Esophagus muscularis mucosa (tissue), 4 donors: ENCODE data around the gene LANCL2. TPM values are rescaled to one million over a fixed set of nuclear protein-coding genes. Genes with fewer than 3 reads are reported as not detected.

Experiments
- DNase-seq: peaks from one replicate; pipeline ENCODE4 v3.0.0-alpha.2; 2017; ENCODE audit errors: extremely low spot score
- H3K27ac ChIP-seq, 4 donors: fragments of 200-600 bp; sonication (generic); replicated peaks in 1 of 4; 1 replicate in 3 of 4; 2 replicates in 1 of 4; pipeline ENCODE4 v1.5.1; 2016 to 2019; ENCODE audit warnings: mild to moderate bottlenecking in 1 of 4
- H3K27me3 ChIP-seq, 4 donors: fragments of 200-600 bp; sonication (generic); one replicate each; pipeline versions ENCODE4 v1.5.1 to v1.6.0; 2016 to 2019
- H3K36me3 ChIP-seq, 4 donors: fragments of 200-600 bp; sonication (generic); one replicate each; pipeline ENCODE4 v1.5.1; 2016 to 2019
- H3K4me1 ChIP-seq, 4 donors: fragments of 200-600 bp; sonication (generic); one replicate each; pipeline ENCODE4 v1.5.1; 2016 to 2019
- H3K4me3 ChIP-seq, 4 donors: fragments of 200-600 bp; sonication (generic); 1 replicate in 2 of 4; 2 replicates in 2 of 4; pipeline ENCODE4 v1.5.1; 2016 to 2019; ENCODE audit warnings: mild to moderate bottlenecking in 4 of 4, moderate library complexity in 1 of 4
- H3K9me3 ChIP-seq, 4 donors: fragments of 200-600 bp; sonication (generic); 1 replicate in 3 of 4; 2 replicates in 1 of 4; pipeline ENCODE4 v1.5.1; 2016 to 2019
- CTCF ChIP-seq, 3 experiments: fragments of 200-600 bp in 2 of 3; fragments of 450-650 bp in 1 of 3; sonication (generic) in 2 of 3; IDR thresholded peaks; one replicate each; pipeline ENCODE4 v1.5.1; 2017 to 2019; ENCODE audit warnings: antibody characterized with exemption in 3 of 3, mild to moderate bottlenecking in 2 of 3, moderate library complexity in 1 of 3
- EP300 ChIP-seq: sonication (generic); formaldehyde crosslinking; IDR thresholded peaks from one replicate; pipeline ENCODE4 v1.6.1; 2017; ENCODE audit warnings: antibody characterized with exemption
- POLR2A ChIP-seq: fragments of 450-650 bp; IDR thresholded peaks from one replicate; pipeline ENCODE4 v1.6.1; 2017; ENCODE audit warnings: antibody characterized with exemption, moderate library complexity, mild to moderate bottlenecking, low read depth
- POLR2AphosphoS5 ChIP-seq, 2 donors: sonication (generic); formaldehyde crosslinking; IDR thresholded peaks; one replicate each; pipeline ENCODE4 v1.6.1; 2017; ENCODE audit warnings: antibody characterized with exemption in 2 of 2
- WGBS: methylation state at CpG from one replicate; pipeline ENCODE4 v1.1.5; 2018; 5-methylcytosine and 5-hydroxymethylcytosine counted together
- intact Hi-C: fragments of 100-400 bp; cut with DNase I; formaldehyde crosslinking; loops from one replicate; pipeline ENCODE4 v1.15.1; 2023
- total RNA-seq, 4 donors: library from RNA; depleted of rRNA; stranded (reverse); fragments of >200 nt; gene quantifications; one replicate each; pipeline versions ENCODE4 v1.1.0 to v1.2.1, GENCODE V29; 2016

The LANCL2 gene
- total RNA-seq, 4 donors from 2014 or later: 10.0 to 11.8 (median 10.7) TPM

GRCh38 chr7:55436457-55436856, 71.3 kb downstream of the LANCL2 start:
- DNase-seq: no peak
- intact Hi-C loops: no loop called here
- WGBS: 92% methylated on average over 10 of the region's 10 CpGs
- Histone ChIP-seq H3K36me3 (peaks cover 3 to 12% (median 4%) of the 10 kb centered on the region in 4 donors), H3K4me3 (no peak overlapping the region), H3K9me3 (no peaks in the 10 kb centered on the region), H3K27me3 (no peaks in the 10 kb centered on the region), H3K27ac (no peak overlapping the region), H3K4me1 (peaks cover 0 to 7% (median 2%) of the 10 kb centered on the region in 4 donors)
- no peak for TF ChIP-seq CTCF (IDR thresholded peaks at IDR 0.05)

GRCh38 chr7:55437375-55437774, 72.2 kb downstream of the LANCL2 start:
- WGBS: 100% methylated on average over 1 of the region's 1 CpG
- Histone ChIP-seq H3K4me1 (peaks cover 0 to 7% (median 2%) of the 10 kb centered on the region in 4 donors), H3K4me3 (no peak overlapping the region), H3K36me3 (peaks cover 0 to 6% (median 2%) of the 10 kb centered on the region in 4 donors), H3K27ac (no peak overlapping the region), H3K9me3 (no peaks in the 10 kb centered on the region), H3K27me3 (no peaks in the 10 kb centered on the region)
- TF ChIP-seq POLR2A (no peak), EP300 (no peak), CTCF (IDR thresholded peaks at IDR 0.05) (no peak), POLR2AphosphoS5 (IDR thresholded peaks at IDR 0.05) (no peak)
- DNase-seq: no peak
- intact Hi-C loops: no loop called here

GRCh38 chr7:55438085-55438756, 73.1 kb downstream of the LANCL2 start:
- no peak overlapping the region for H3K4me3 ChIP-seq
- 92% methylated on average over 13 of the region's 13 CpGs for WGBS
- no peaks in the 10 kb centered on the region for H3K36me3 ChIP-seq
- TF ChIP-seq POLR2A (no peak), CTCF (IDR thresholded peaks at IDR 0.05) (no peak), POLR2AphosphoS5 (IDR thresholded peaks at IDR 0.05) (no peak), EP300 (no peak)
- no peak overlapping the region for H3K27ac ChIP-seq
- H3K4me1 ChIP-seq: peaks cover 0 to 7% (median 2%) of the 10 kb centered on the region in 4 donors
- no peaks in the 10 kb centered on the region for H3K9me3 ChIP-seq
- intact Hi-C loops: no loop called here
- H3K27me3 ChIP-seq: no peaks in the 10 kb centered on the region
- no peak for DNase-seq

GRCh38 chr7:55438757-55439525, 73.8 kb downstream of the LANCL2 start:
- DNase-seq: no peak
- Histone ChIP-seq H3K9me3 (no peaks in the 10 kb centered on the region), H3K27ac (no peak overlapping the region), H3K36me3 (no peaks in the 10 kb centered on the region), H3K27me3 (no peaks in the 10 kb centered on the region), H3K4me1 (peaks cover 0 to 7% (median 2%) of the 10 kb centered on the region in 4 donors), H3K4me3 (no peak overlapping the region)
- intact Hi-C loops: no loop called here
- TF ChIP-seq EP300 (no peak), POLR2A (no peak), POLR2AphosphoS5 (IDR thresholded peaks at IDR 0.05) (no peak), CTCF (IDR thresholded peaks at IDR 0.05) (no peak)
- 64% methylated on average over 19 of the region's 19 CpGs for WGBS
